ENCODE results near the gene TRIM37.

GRCh38 chr17:58996968-58997367 lies 109.7 kb downstream of the TRIM37 start:
- TF ChIP-seq, protein P1, sequence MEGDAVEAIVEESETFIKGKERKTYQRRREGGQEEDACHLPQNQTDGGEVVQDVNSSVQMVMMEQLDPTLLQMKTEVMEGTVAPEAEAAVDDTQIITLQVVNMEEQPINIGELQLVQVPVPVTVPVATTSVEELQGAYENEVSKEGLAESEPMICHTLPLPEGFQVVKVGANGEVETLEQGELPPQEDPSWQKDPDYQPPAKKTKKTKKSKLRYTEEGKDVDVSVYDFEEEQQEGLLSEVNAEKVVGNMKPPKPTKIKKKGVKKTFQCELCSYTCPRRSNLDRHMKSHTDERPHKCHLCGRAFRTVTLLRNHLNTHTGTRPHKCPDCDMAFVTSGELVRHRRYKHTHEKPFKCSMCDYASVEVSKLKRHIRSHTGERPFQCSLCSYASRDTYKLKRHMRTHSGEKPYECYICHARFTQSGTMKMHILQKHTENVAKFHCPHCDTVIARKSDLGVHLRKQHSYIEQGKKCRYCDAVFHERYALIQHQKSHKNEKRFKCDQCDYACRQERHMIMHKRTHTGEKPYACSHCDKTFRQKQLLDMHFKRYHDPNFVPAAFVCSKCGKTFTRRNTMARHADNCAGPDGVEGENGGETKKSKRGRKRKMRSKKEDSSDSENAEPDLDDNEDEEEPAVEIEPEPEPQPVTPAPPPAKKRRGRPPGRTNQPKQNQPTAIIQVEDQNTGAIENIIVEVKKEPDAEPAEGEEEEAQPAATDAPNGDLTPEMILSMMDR (IDR thresholded peaks at IDR 0.05; ENCODE audit: insufficient read depth, low read length, poor library complexity, severe bottlenecking) = no peak
- TF ChIP-seq EZH2phosphoT487 (conservative IDR thresholded peaks at IDR 0.05; ENCODE audit: low read length) = no peak

Data from SU-DHL-6 (cell line).